GM12878 (cell line): Measurements from ENCODE around the gene TNIP1. TPM values are rescaled to one million over a fixed set of nuclear protein-coding genes. Genes with fewer than 3 reads are reported as not detected.

Source experiments
- ATAC-seq: fragments of 200-7000 bp; cut with Tn5 transposase; 3 replicates; pipeline ENCODE4 v1.9.1; 2020; ENCODE audit warnings: mild to moderate bottlenecking, moderate library complexity
- BruUV-seq: library from RNA; stranded (reverse); fragments of 400-500 nt; replicated peaks from 2 replicates; lab custom pipeline; 2021; lab: Mats Ljungman, UMichigan
- CTCF ChIA-PET: fragments of 300-600 bp; sonication (Branson Sonifier 250); formaldehyde crosslinking; extraction: SDS; loops from one replicate; lab custom pipeline; 2021; ENCODE audit warnings: inconsistent platforms; lab: Yijun Ruan, JAX
- POLR2A ChIA-PET: fragments of 350-600 bp; formaldehyde crosslinking; extraction: SDS; loops from one replicate; lab custom pipeline; 2021; ENCODE audit warnings: inconsistent platforms; lab: Charles Lee
- RAD21 ChIA-PET: fragments of 300-600 bp; sonication (Branson Sonifier 250); formaldehyde crosslinking; loops from one replicate; lab custom pipeline; 2023; ENCODE audit warnings: antibody characterized with exemption; ENCODE audit not compliant: unreplicated experiment; lab: Charles Lee
- SMC1A ChIA-PET: fragments of 300-600 bp; sonication (Branson Sonifier 250); formaldehyde crosslinking; loops from one replicate; lab custom pipeline; 2023; ENCODE audit not compliant: unreplicated experiment, uncharacterized antibody; lab: Charles Lee
- DNase-seq: peaks from one replicate; pipeline ENCODE4 v3.0.0-alpha.2; 2011; ENCODE audit warnings: low read depth, low spot score
- FAIRE-seq: peaks from 3 replicates; lab custom pipeline; 2011; peaks lifted over from hg19 to GRCh38; lab: Jason Lieb, UNC
- H2AFZ ChIP-seq: 2 replicates; pipeline ENCODE4 v1.6.0; 2011; ENCODE audit warnings: low read depth, low read length, control low read depth; ENCODE audit not compliant: control insufficient read depth
- H3K27ac ChIP-seq: 2 replicates; pipeline ENCODE4 v1.5.1; 2011; ENCODE audit warnings: control low read depth; ENCODE audit not compliant: control insufficient read depth, insufficient read depth
- H3K27me3 ChIP-seq, 2 experiments: replicated peaks in 1 of 2; 2 replicates each; pipeline versions ENCODE4 v1.6.0 to v1.6.1; 2011; ENCODE audit warnings: low read length in 1 of 2; ENCODE audit not compliant: control insufficient read depth in 2 of 2, insufficient read depth in 2 of 2
- H3K36me3 ChIP-seq, 2 experiments: 2 replicates each; pipeline ENCODE4 v1.5.1; 2011; ENCODE audit warnings: low read length in 1 of 2; ENCODE audit not compliant: control insufficient read depth in 2 of 2, insufficient read depth in 2 of 2
- H3K4me1 ChIP-seq: 2 replicates; pipeline ENCODE4 v1.6.1; 2011; ENCODE audit warnings: mild to moderate bottlenecking, low read length, moderate library complexity, mixed read lengths; ENCODE audit not compliant: control insufficient read depth, insufficient read depth
- H3K4me2 ChIP-seq: 2 replicates; pipeline ENCODE4 v1.6.0; 2011; ENCODE audit warnings: control low read depth; ENCODE audit not compliant: control insufficient read depth, insufficient read depth
- H3K4me3 ChIP-seq: fragments of 200-600 bp; sonication (generic); 2 replicates; pipeline ENCODE4 v1.5.1; 2016
- H3K79me2 ChIP-seq: 2 replicates; pipeline ENCODE4 v1.6.0; 2011; ENCODE audit warnings: low read length; ENCODE audit not compliant: control insufficient read depth, insufficient read depth
- H3K9ac ChIP-seq: 2 replicates; pipeline ENCODE4 v1.8.0; 2011; ENCODE audit warnings: low read length, control low read depth, mixed read lengths; ENCODE audit not compliant: control insufficient read depth, insufficient read depth
- H3K9me3 ChIP-seq: replicated peaks from 3 replicates; pipeline ENCODE4 v1.5.1; 2011; ENCODE audit warnings: mild to moderate bottlenecking, low read length; ENCODE audit not compliant: control insufficient read depth, insufficient read depth
- H4K20me1 ChIP-seq: 2 replicates; pipeline ENCODE4 v1.6.0; 2011; ENCODE audit not compliant: control insufficient read depth, insufficient read depth
- BRCA1 ChIP-seq: IDR thresholded peaks from 2 replicates; pipeline ENCODE4 v1.6.1; 2011; ENCODE audit warnings: low read depth, low read length, improper control_type of control experiment
- CEBPB ChIP-seq, 2 experiments: fragments of 150-350 bp in 1 of 2; IDR thresholded peaks; 2 replicates each; pipeline ENCODE4 v1.6.1; 2012 to 2014; ENCODE audit warnings: low read depth in 2 of 2, low read length in 2 of 2, borderline replicate concordance in 1 of 2, inconsistent platforms in 1 of 2
- CHD2 ChIP-seq: IDR thresholded peaks from 2 replicates; pipeline ENCODE4 v1.6.1; 2011; ENCODE audit warnings: low read depth, low read length, improper control_type of control experiment, borderline replicate concordance
- EED ChIP-seq: sonication (generic); IDR thresholded peaks from 2 replicates; pipeline ENCODE4 v1.6.1; 2016; ENCODE audit warnings: antibody characterized with exemption, low read depth
- FOXM1 ChIP-seq: IDR thresholded peaks from 2 replicates; pipeline ENCODE4 v1.6.1; 2012; ENCODE audit warnings: low read depth, mild to moderate bottlenecking, inconsistent platforms, low read length, moderate library complexity
- HDGF ChIP-seq: fragments of 450-650 bp; IDR thresholded peaks from 2 replicates; pipeline ENCODE4 v1.6.1; 2016; ENCODE audit warnings: antibody characterized with exemption
- IKZF1 ChIP-seq: fragments of 450-650 bp; conservative IDR thresholded peaks from 2 replicates; pipeline ENCODE4 v1.6.1; 2017; ENCODE audit warnings: antibody characterized with exemption, mild to moderate bottlenecking
- IKZF2 ChIP-seq, 2 experiments: fragments of 450-650 bp; IDR thresholded peaks; 2 replicates each; pipeline ENCODE4 v1.6.1; 2017; ENCODE audit warnings: mild to moderate bottlenecking in 2 of 2, moderate library complexity in 2 of 2
- MAX ChIP-seq: IDR thresholded peaks from 2 replicates; pipeline ENCODE4 v1.6.1; 2012; ENCODE audit warnings: low read depth, low read length, improper control_type of control experiment
- MXI1 ChIP-seq: fragments of 150-350 bp; IDR thresholded peaks from 2 replicates; pipeline ENCODE4 v1.6.1; 2011; ENCODE audit warnings: low read depth, mild to moderate bottlenecking, inconsistent platforms, low read length, improper control_type of control experiment
- NBN ChIP-seq: fragments of 450-650 bp; IDR thresholded peaks from 2 replicates; pipeline ENCODE4 v1.6.1; 2016
- POLR2A ChIP-seq: IDR thresholded peaks from 2 replicates; pipeline ENCODE4 v1.6.1; 2011; ENCODE audit warnings: low read depth, mild to moderate bottlenecking, low read length
- POLR2AphosphoS5 ChIP-seq: IDR thresholded peaks from 2 replicates; pipeline ENCODE4 v1.6.1; 2011; ENCODE audit warnings: mild to moderate bottlenecking, low read length, inconsistent platforms
- RBBP5 ChIP-seq: fragments of 200-600 bp; sonication (generic); conservative IDR thresholded peaks from 2 replicates; pipeline ENCODE4 v1.6.1; 2016
- SMARCA5 ChIP-seq: fragments of 450-650 bp; IDR thresholded peaks from 2 replicates; pipeline ENCODE4 v1.6.1; 2017; ENCODE audit warnings: mild to moderate bottlenecking
- SUZ12 ChIP-seq: fragments of 200-600 bp; sonication (generic); IDR thresholded peaks from one replicate; pipeline ENCODE4 v1.6.1; 2018; ENCODE audit warnings: antibody characterized with exemption, mild to moderate bottlenecking; ENCODE audit not compliant: unreplicated experiment
- TCF3 ChIP-seq: IDR thresholded peaks from 2 replicates; pipeline ENCODE4 v1.6.1; 2012; ENCODE audit warnings: low read depth, mild to moderate bottlenecking, low read length, borderline replicate concordance; ENCODE audit not compliant: insufficient read depth
- ZNF217 ChIP-seq: fragments of 450-650 bp; IDR thresholded peaks from 2 replicates; pipeline ENCODE4 v1.6.1; 2017; ENCODE audit warnings: antibody characterized with exemption, mild to moderate bottlenecking
- ZNF687 ChIP-seq: fragments of 450-650 bp; IDR thresholded peaks from 2 replicates; pipeline ENCODE4 v1.6.1; 2017; ENCODE audit warnings: mild to moderate bottlenecking, moderate library complexity
- WGBS: methylation state at CpG from one replicate; pipeline ENCODE4 v1.1.6; 2016; ENCODE audit warnings: low lambda C conversion rate; ENCODE audit not compliant: insufficient replicate concordance, insufficient coverage; ENCODE audit errors: missing lambda C conversion rate; 5-methylcytosine and 5-hydroxymethylcytosine counted together
- in situ Hi-C: fragments of 300-500 bp; cut with MboI; formaldehyde crosslinking; loops from 9 replicates; pipeline ENCODE4 v1.14.3; 2018; ENCODE audit warnings: mixed read lengths
- intact Hi-C: fragments of 100-400 bp; cut with micrococcal nuclease; formaldehyde crosslinking; loops from one replicate; pipeline ENCODE4 v1.14.2; 2022; ENCODE audit not compliant: unreplicated experiment
- polyA plus RNA-seq, 11 experiments: library from polyadenylated mRNA; depleted of rRNA in 4 of 11; unstranded in 6 of 11; stranded (reverse) in 5 of 11; fragments of >200 nt; fragmentation: Nextera tagmentation in 4 of 11; fragmentation: Illumina TruSeq in 1 of 11; extraction: Ambion mirVana in 4 of 11; extraction: Trizol in 1 of 11; gene quantifications; 1 replicate in 1 of 11; 2 replicates in 10 of 11; pipeline versions ENCODE4 v1.2.1 to v1.2.3, GENCODE V29; 2011 to 2016; ENCODE audit warnings: inconsistent platforms in 2 of 11, missing spikeins in 2 of 11, low read depth in 1 of 11
- total RNA-seq, 4 experiments: library from RNA; depleted of rRNA in 3 of 4; stranded (reverse); fragments of >200 nt in 3 of 4; fragmentation: Illumina TruSeq in 1 of 4; extraction: Trizol in 1 of 4; gene quantifications; 2 replicates each; pipeline versions ENCODE4 v1.2.1 to v1.2.3, GENCODE V29; 2013 to 2021

The TNIP1 gene
- total and polyA plus RNA-seq, 10 of the 15 experiments (the other 5 are each of a cell fraction or from before 2014, with no cell fraction given): 4.4 to 279 (median 150) TPM

GRCh38 chr5:151083081-151083676 lies 2.3 kb upstream of the TNIP1 start (continued):
- no peak for TF ChIP-seq ZNF217
- no peak for TF ChIP-seq CEBPB (IDR thresholded peaks at IDR 0.05; ENCODE audit: borderline replicate concordance in 1 of 2, low read depth in 2 of 2, low read length in 2 of 2)
- 0 out of 2 replicates have a peak, but pooled peaks have one; percentile 57 for TF ChIP-seq TCF3

GRCh38 chr5:151082282-151082902 lies 1.6 kb upstream of the TNIP1 start:
- Histone ChIP-seq H3K4me3 (peak overlapping the region; percentile 89), H3K27me3 (no peaks in the 10 kb centered on the region), H3K36me3 (peaks cover 2 to 12% of the 10 kb centered on the region in 2 experiments; a peak in 3 of 4 replicates), H3K9me3 (no peaks in the 10 kb centered on the region), H3K4me2 (peak overlapping the region; percentile 100), H3K9ac (peak overlapping the region; percentile 93), H3K27ac (peak overlapping the region; percentile 90), H3K79me2 (peaks cover 96% of the 10 kb centered on the region), H2AFZ (no peak overlapping the region), H4K20me1 (peaks cover 6% of the 10 kb centered on the region; the same call in 1 of the 2 replicates), H3K4me1 (peaks cover 32% of the 10 kb centered on the region)
- CTCF ChIA-PET: interaction anchor here (0.6 to 8.0 kb wide), 17 partner anchors 11 to 746 kb away, joined by 3 to 90 read pairs (median 8); partner anchors contain the start of gene GM2A
- SMC1A ChIA-PET: interaction anchor here (0.9 to 7.7 kb wide), 12 partner anchors 11 to 130 kb away, joined by 3 to 125 read pairs (median 16); no protein-coding TSS in a partner anchor
- in situ Hi-C loops: no loop called here
- RAD21 ChIA-PET: interaction anchor here (0.6 to 8.5 kb wide), 20 partner anchors 8 to 131 kb away, joined by 3 to 94 read pairs (median 5); no protein-coding TSS in a partner anchor
- no peak for DNase-seq
- intact Hi-C loops: loop anchor here (5.0 kb wide), 1 partner anchor 130 kb away; no protein-coding TSS in a partner anchor
- BruUV-seq: no TSS peak
- FAIRE-seq: no peak
- POLR2A ChIA-PET: interaction anchor here (0.7 to 14.3 kb wide), 15 partner anchors 10 to 157 kb away, joined by 3 to 222 read pairs (median 5); partner anchors contain the start of gene CCDC69
- WGBS: 14% methylated on average over 6 of the region's 6 CpGs
- ATAC-seq: no peak
- TF ChIP-seq FOXM1: no peak
- no peak for TF ChIP-seq BRCA1
- TF ChIP-seq MAX: no peak
- TF ChIP-seq ZNF687: 0 out of 2 replicates have a peak, but pooled peaks have one; percentile 45
- 0 out of 2 replicates have a peak, but pooled peaks have one; percentile 22 for TF ChIP-seq POLR2AphosphoS5
- no peak for TF ChIP-seq POLR2A
- no peak for TF ChIP-seq SMARCA5
- no peak for TF ChIP-seq SUZ12
- no peak for TF ChIP-seq MXI1
- TF ChIP-seq CHD2: no peak
- TF ChIP-seq NBN: 0 out of 2 replicates have a peak, but pooled peaks have one; percentile 49
- peak; percentile 73 for TF ChIP-seq IKZF1
- peak; percentile 67; the same call in 1 of the 2 replicates for TF ChIP-seq HDGF
- TF ChIP-seq EED: peak; percentile 68; the same call in 1 of the 2 replicates
- TF ChIP-seq RBBP5: no peak
- peak; percentile 73 to 82 for TF ChIP-seq IKZF2 (IDR thresholded peaks at IDR 0.05)
